Measurements from ENCODE around the gene MRTO4. TPM values are rescaled to one million over a fixed set of nuclear protein-coding genes. Genes with fewer than 3 reads are reported as not detected.
A peak's percentile ranks its signal among the peaks of the same experiment; 100 is the strongest.

The MRTO4 gene
- total and polyA plus RNA-seq, 9 of the 15 experiments (the other 6 are each of a cell fraction or from before 2014, with no cell fraction given), result 62.0 to 173 (median 146) TPM

GRCh38 chr1:19300211-19300610 is 48.6 kb downstream of the MRTO4 start (continued):
- peak; percentile 48; the same call in 1 of the 2 replicates for TF ChIP-seq CREB3L1 (IDR thresholded peaks at IDR 0.05; ENCODE audit: borderline replicate concordance, low read depth)
- TF ChIP-seq CHAMP1 (IDR thresholded peaks at IDR 0.05), result no peak
- no peak for TF ChIP-seq ZZZ3 (IDR thresholded peaks at IDR 0.05)
- TF ChIP-seq CHD1 (IDR thresholded peaks at IDR 0.05; ENCODE audit: low read length), result no peak
- TF ChIP-seq ZHX1 (conservative IDR thresholded peaks at IDR 0.05; ENCODE audit: low read length), result no peak
- TF ChIP-seq CBX3 (IDR thresholded peaks at IDR 0.05; ENCODE audit: borderline replicate concordance in 1 of 2, low read length in 2 of 2), result no peak
- no peak for TF ChIP-seq ARID3A (IDR thresholded peaks at IDR 0.05; ENCODE audit: borderline replicate concordance, low read depth, low read length)
- TF ChIP-seq NCOA6 (IDR thresholded peaks at IDR 0.05), result no peak; the same call in 1 of the 2 replicates
- no peak for TF ChIP-seq RREB1 (CRISPR knock-in tag; IDR thresholded peaks at IDR 0.05)

All from K562 (cell line).